NCI-H1436 (cell line): ENCODE data around the gene PRM2.

Experiments
- DNase-seq: peaks from one replicate; lab custom pipeline; 2025; lab: John Stamatoyannopoulos, UW

Gene PRM2

GRCh38 chr16:11248133-11248532 lies 28.1 kb downstream of the PRM2 start:
- no peak for DNase-seq

- no peak for DNase-seq
Observed at GRCh38 chr16:11245988-11246387, 30.3 kb downstream of the PRM2 start.

- no peak for DNase-seq
Observed at GRCh38 chr16:11245222-11245737, 31.0 kb downstream of the PRM2 start.

- no peak for DNase-seq
Observed at GRCh38 chr16:11242658-11243057, 33.6 kb downstream of the PRM2 start.

- DNase-seq = no peak
Observed at GRCh38 chr16:11241480-11242204, 34.6 kb downstream of the PRM2 start.

GRCh38 chr16:11240636-11241473 lies 35.4 kb downstream of the PRM2 start:
- DNase-seq = no peak

GRCh38 chr16:11239644-11240632 lies 36.3 kb downstream of the PRM2 start:
- DNase-seq = no peak

- DNase-seq = no peak
Observed at GRCh38 chr16:11238272-11239202, 37.7 kb downstream of the PRM2 start.

- DNase-seq = no peak
Observed at GRCh38 chr16:11236461-11237254, 39.6 kb downstream of the PRM2 start.

GRCh38 chr16:11235703-11235991 lies 40.6 kb downstream of the PRM2 start:
- DNase-seq = no peak

GRCh38 chr16:11234884-11235702 lies 41.2 kb downstream of the PRM2 start:
- no peak for DNase-seq

- DNase-seq = no peak
Observed at GRCh38 chr16:11233727-11234376, 42.4 kb downstream of the PRM2 start.

- no peak for DNase-seq
Observed at GRCh38 chr16:11232852-11233726, 43.2 kb downstream of the PRM2 start.

GRCh38 chr16:11232302-11232851 lies 43.9 kb downstream of the PRM2 start:
- DNase-seq = no peak

- DNase-seq = no peak
Observed at GRCh38 chr16:11231367-11231970, 44.8 kb downstream of the PRM2 start.

GRCh38 chr16:11229906-11230305 lies 46.4 kb downstream of the PRM2 start:
- DNase-seq = no peak

- DNase-seq = no peak
Observed at GRCh38 chr16:11229432-11229831, 46.8 kb downstream of the PRM2 start.
